Panc1 (cell line): ENCODE data around the gene NCKAP5. TPM values are rescaled to one million over a fixed set of nuclear protein-coding genes. Genes with fewer than 3 reads are reported as not detected.

Experiments
- ATAC-seq: fragments of 200-7000 bp; cut with Tn5 transposase; 2 replicates; pipeline ENCODE4 v1.9.1; 2020; ENCODE audit warnings: mild to moderate bottlenecking, moderate library complexity
- BruUV-seq: library from RNA; stranded (reverse); fragments of 400-500 nt; replicated peaks from 2 replicates; lab custom pipeline; 2021; lab: Mats Ljungman, UMichigan
- CTCF ChIA-PET: fragments of 300-600 bp; sonication (Branson Sonifier 250); formaldehyde crosslinking; loops from one replicate; lab custom pipeline; 2022; ENCODE audit warnings: antibody characterized with exemption; lab: Charles Lee
- POLR2A ChIA-PET: fragments of 300-600 bp; sonication (Branson Sonifier 250); formaldehyde crosslinking; loops from one replicate; lab custom pipeline; 2022; ENCODE audit warnings: antibody characterized with exemption; lab: Charles Lee
- DNase-seq: peaks from one replicate; pipeline ENCODE4 v3.0.0-alpha.2; 2010; ENCODE audit warnings: low read depth, low spot score
- H3K27ac ChIP-seq: 2 replicates; pipeline ENCODE4 v1.5.1; 2011; ENCODE audit warnings: mild to moderate bottlenecking, low read length, inconsistent platforms
- H3K27me3 ChIP-seq: fragments of 200-500 bp; sonication (Bioruptor generic); 2 replicates; pipeline ENCODE4 v1.6.0; 2014; ENCODE audit warnings: low read length, inconsistent platforms; ENCODE audit not compliant: control insufficient read depth, insufficient read depth
- H3K36me3 ChIP-seq: fragments of 200-500 bp; sonication (Bioruptor generic); 2 replicates; pipeline ENCODE4 v1.5.1; 2014; ENCODE audit warnings: inconsistent platforms, mild to moderate bottlenecking, low read length, moderate library complexity; ENCODE audit not compliant: control insufficient read depth, insufficient read depth
- H3K4me1 ChIP-seq: 2 replicates; pipeline ENCODE4 v1.5.1; 2011; ENCODE audit warnings: inconsistent platforms, mild to moderate bottlenecking, low read length, moderate library complexity; ENCODE audit not compliant: control insufficient read depth, insufficient read depth
- H3K4me3 ChIP-seq, 2 experiments: 2 replicates each; pipeline ENCODE4 v1.5.1; 2011 to 2012; ENCODE audit warnings: low read depth in 2 of 2, low read length in 2 of 2, mild to moderate bottlenecking in 2 of 2, inconsistent platforms in 1 of 2, moderate library complexity in 1 of 2
- H3K9me3 ChIP-seq: fragments of 200-500 bp; sonication (Bioruptor generic); 2 replicates; pipeline ENCODE4 v1.5.1; 2014; ENCODE audit warnings: low read depth, mild to moderate bottlenecking, inconsistent platforms, low read length, moderate library complexity; ENCODE audit not compliant: control insufficient read depth, insufficient read depth
- CTCF ChIP-seq: fragments of 450-650 bp; IDR thresholded peaks from 2 replicates; pipeline ENCODE4 v1.5.1; 2017; ENCODE audit warnings: mild to moderate bottlenecking
- POLR2AphosphoS5 ChIP-seq: IDR thresholded peaks from 2 replicates; pipeline ENCODE4 v1.6.1; 2012; ENCODE audit warnings: mild to moderate bottlenecking, low read depth, low read length, moderate library complexity
- REST ChIP-seq, 2 experiments: IDR thresholded peaks; 2 replicates each; pipeline ENCODE4 v1.6.1; 2011 to 2012; ENCODE audit warnings: low read depth in 2 of 2, control low read depth in 1 of 2, low read length in 1 of 2, mild to moderate bottlenecking in 1 of 2, moderate library complexity in 1 of 2; ENCODE audit not compliant: insufficient read depth in 1 of 2
- SIN3A ChIP-seq: IDR thresholded peaks from 2 replicates; pipeline ENCODE4 v1.6.1; 2012; ENCODE audit warnings: low read depth, mild to moderate bottlenecking, low read length, moderate library complexity, borderline replicate concordance; ENCODE audit not compliant: insufficient read depth
- TCF7L2 ChIP-seq: IDR thresholded peaks from 2 replicates; pipeline ENCODE4 v1.6.1; 2011; ENCODE audit warnings: mild to moderate bottlenecking, low read depth, low read length, inconsistent platforms
- in situ Hi-C: cut with HindIII; loops from 2 replicates; pipeline ENCODE4 v1.10.0; 2016; ENCODE audit warnings: low sequenced_read_pairs, low pct_unique_long_range_greater_than_20kb
- intact Hi-C: fragments of 100-400 bp; cut with micrococcal nuclease; formaldehyde crosslinking; loops from one replicate; pipeline ENCODE4 v1.10.0; 2022; ENCODE audit not compliant: unreplicated experiment
- total RNA-seq: library from RNA; stranded (reverse); gene quantifications from one replicate; pipeline ENCODE4 v1.2.1, GENCODE V29; 2021; ENCODE audit not compliant: unreplicated experiment

The NCKAP5 gene
- total RNA-seq, 1 experiment from 2014 or later = 0.10 TPM

GRCh38 chr2:132681766-132682165 is 886.5 kb downstream of the NCKAP5 start:
- intact Hi-C loops = no loop called here
- no peak for DNase-seq
- no peaks in the 10 kb centered on the region for H3K36me3 ChIP-seq
- H3K27ac ChIP-seq = no peak overlapping the region
- H3K27me3 ChIP-seq = peaks cover 33% of the 10 kb centered on the region
- no peaks in the 10 kb centered on the region for H3K9me3 ChIP-seq
- H3K4me3 ChIP-seq = no peak overlapping the region
- POLR2A ChIA-PET = no interaction called here
- BruUV-seq = no TSS peak
- no peak for ATAC-seq
- H3K4me1 ChIP-seq = no peaks in the 10 kb centered on the region
- in situ Hi-C loops = no loop called here
- CTCF ChIA-PET = no interaction called here
- TF ChIP-seq SIN3A (no peak), TCF7L2 (no peak), CTCF (no peak), REST (IDR thresholded peaks at IDR 0.05; ENCODE audit: insufficient read depth in 1 of 2, low read depth in 2 of 2, low read length in 1 of 2) (no peak), POLR2AphosphoS5 (no peak)

- no peaks in the 10 kb centered on the region for H3K9me3 ChIP-seq
- intact Hi-C loops = no loop called here
- CTCF ChIA-PET = interaction anchor here (0.7 kb wide), 1 partner anchor 231 kb away, joined by 5 read pairs; no protein-coding TSS in a partner anchor
Measured at GRCh38 chr2:132680544-132680943, 887.7 kb downstream of the NCKAP5 start.

More at GRCh38 chr2:132680544-132680943, 887.7 kb downstream of the NCKAP5 start:
- Histone ChIP-seq H3K4me1 (no peaks in the 10 kb centered on the region), H3K27ac (no peak overlapping the region), H3K4me3 (no peak overlapping the region), H3K36me3 (no peaks in the 10 kb centered on the region), H3K27me3 (peaks cover 38% of the 10 kb centered on the region)
- TF ChIP-seq SIN3A (no peak), CTCF (no peak), TCF7L2 (no peak), POLR2AphosphoS5 (no peak)
- no TSS peak for BruUV-seq
- in situ Hi-C loops = no loop called here
- DNase-seq = no peak
- POLR2A ChIA-PET = no interaction called here
- ATAC-seq = no peak
